GM21360 (cell line): ENCODE measurements around the gene HMBS.
"Not testable (repeated sequence)": the region's sequence is repeated elsewhere in the genome, so short reads cannot be mapped to it uniquely, and the experiment has no call there.

Experiments used
- ATAC-seq: cut with Tn5 transposase; IDR thresholded peaks from one replicate; pipeline ENCODE4 v1.9.1; 2021; ENCODE audit warnings: mild to moderate bottlenecking, moderate library complexity; ENCODE audit not compliant: unreplicated experiment

The HMBS gene

DNA sequence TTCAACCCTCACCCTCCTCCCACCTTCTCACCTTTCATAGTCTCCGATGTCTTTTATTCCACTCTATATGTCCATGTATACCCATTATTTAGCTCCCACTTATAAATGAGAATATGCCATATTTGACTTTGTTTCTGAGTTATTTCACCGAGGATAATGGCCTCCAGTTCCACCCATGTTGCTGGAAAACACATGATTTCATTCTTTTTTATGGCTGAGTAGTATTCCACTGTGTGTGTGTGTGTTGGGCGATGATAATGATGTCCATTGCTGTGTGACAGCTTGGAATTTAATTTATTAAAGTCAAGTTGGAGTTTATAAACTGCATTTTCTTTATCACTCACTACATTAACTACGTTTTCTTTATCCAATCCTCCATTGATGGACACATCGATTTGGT is 33.5 kb downstream of the HMBS start:
- no peak for ATAC-seq

GRCh38 chr11:119118946-119119345 is 34.3 kb downstream of the HMBS start:
- no peak for ATAC-seq

DNA sequence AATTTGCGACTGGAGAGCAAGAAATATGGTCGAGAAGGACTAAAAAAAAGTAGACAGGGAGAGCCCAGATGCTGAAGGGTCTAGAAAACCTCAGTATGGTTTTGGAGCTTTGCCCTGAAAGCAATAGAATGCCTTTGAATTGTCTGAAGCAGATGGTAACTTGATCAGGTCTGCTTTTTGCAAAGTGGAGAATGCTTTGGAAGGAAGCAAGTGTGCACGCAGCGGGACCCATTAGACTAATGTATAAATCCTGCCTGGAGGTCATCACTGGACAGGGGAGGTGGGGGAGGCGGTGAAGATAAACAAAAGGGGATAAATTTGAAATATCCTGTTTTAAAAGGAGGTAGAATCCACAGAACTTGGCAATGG is 35.9 kb downstream of the HMBS start:
- ATAC-seq: no peak

DNA sequence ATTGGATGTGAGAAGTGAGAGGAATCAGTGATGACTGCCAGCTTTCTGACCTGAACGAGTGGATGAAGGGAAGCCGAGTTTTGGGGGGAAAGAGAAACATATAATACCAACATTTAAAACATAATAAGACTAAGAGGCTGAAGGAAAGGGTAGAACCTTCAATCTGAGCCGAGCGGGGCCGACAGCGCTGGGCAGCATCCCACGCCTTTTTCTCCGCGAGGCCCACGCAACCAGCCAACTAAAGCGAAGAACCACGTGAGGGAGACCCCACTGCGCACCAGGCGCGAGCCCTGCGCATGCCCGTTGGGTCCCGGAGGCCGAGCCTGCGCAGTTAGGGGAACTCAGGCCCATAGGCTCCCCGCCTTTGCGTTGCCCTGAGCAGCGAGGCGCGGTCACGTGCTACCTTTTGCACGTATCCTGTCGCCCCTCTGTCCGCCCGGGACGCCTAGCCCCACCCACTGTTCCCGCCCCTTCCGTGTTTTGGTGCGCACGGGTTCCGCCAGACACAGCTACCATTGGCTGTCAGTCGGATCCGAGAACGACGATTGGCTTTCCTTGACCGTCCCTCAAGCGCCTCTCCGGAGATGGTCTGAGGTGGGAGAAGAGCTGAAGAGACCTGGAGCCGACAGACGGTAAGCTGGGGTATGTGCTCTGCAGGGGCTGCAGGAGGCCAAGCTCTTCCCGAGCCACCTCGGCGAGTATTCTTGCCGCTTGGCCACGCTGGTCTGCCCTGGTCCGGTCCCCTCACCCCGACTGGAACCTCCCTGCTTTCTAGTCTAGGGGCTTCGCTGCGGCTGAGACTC is 36.5 kb downstream of the HMBS start, which contains the start of gene HINFP:
HINFP (plus strand) TSS at position 573 of the 803 bp plus-strand sequence. CDS start 5,365 bp downstream, outside the sequence.
- peak; percentile 98 for ATAC-seq

DNA sequence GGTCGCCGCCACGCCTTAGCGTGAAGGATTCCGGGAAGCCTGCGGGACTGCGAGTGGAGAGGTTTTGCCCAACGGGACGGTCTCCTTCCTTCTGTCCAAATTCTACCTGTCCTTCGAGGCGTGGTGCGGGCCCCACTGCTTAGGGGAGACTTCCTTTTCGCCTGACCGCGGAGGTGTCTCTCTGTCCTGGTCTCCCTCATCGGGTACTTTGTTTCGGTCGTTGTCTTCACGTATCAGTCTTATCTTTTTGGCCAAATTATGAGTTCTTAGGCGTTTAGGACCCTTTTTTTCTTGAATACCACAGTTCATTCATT is 37.1 kb downstream of the HMBS start:
- ATAC-seq: no peak

DNA sequence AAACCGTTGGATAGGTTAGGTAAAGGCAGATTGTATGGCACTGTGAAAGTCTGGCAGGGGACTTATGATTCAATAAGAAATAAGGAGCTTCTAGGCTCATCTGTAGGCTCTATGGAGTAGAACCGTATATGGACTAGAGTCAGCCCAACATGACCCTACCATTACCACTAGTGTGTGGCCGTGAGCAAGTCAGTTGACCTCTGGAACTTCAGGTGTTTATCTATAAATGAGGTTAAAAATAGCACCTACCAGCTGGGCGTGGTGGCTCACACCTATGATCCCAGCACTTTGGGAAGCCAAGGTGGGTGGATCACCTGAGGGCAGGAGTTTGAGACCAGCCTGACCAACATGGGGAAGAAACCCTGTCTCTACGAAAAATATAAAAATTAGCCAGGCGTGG is 41.1 kb downstream of the HMBS start:
- no peak for ATAC-seq

DNA sequence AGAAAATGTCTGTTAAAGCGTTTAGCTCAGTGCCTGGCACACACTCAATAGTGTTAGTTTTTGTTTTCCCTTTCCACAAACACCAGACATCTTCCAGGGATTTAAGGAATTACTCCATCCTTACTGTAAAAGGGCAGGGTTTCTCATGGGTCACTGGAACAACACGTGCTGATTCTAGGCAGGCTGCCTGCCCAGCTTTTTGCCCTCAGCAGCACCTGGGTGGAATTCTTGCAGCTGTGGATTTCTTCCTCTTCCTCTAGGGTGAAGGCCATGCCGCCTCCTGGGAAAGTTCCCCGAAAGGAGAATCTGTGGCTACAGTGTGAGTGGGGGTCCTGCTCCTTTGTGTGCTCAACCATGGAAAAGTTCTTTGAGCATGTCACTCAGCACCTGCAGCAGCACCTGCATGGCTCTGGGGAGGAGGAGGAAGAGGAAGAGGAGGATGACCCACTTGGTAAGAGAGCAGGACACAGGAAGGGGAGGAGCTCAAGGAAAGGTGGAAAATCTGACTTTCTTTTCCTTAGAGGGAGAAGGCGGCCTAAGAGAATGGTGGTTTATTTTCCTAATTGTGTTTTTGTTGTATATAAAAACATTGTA is 42.1 kb downstream of the HMBS start:
- ATAC-seq: no peak

DNA sequence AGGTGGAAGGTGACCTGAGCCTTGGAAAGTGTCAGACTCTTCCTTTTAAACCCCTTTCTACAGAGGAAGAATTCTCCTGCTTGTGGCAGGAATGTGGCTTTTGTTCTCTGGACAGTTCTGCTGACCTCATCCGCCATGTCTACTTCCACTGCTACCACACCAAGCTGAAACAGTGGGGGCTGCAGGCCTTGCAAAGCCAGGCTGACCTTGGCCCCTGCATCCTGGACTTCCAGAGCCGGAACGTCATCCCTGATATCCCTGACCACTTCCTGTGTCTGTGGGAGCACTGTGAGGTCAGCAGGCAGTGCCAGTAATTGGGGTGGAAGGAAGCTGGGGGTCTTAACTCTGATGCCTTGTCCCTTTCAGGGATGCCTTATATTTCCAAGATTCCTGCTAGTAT is 46.0 kb downstream of the HMBS start:
- no peak for ATAC-seq

GRCh38 chr11:119134389-119134978 is 49.8 kb downstream of the HMBS start:
- no peak for ATAC-seq

GRCh38 chr11:119139276-119139675 is 54.6 kb downstream of the HMBS start:
- not testable (repeated sequence) for ATAC-seq
